Measurements from ENCODE around the gene ATAD3A. TPM values are rescaled to one million over a fixed set of nuclear protein-coding genes. Genes with fewer than 3 reads are reported as not detected.
"Not testable (repeated sequence)": the region's sequence is repeated elsewhere in the genome, so short reads cannot be mapped to it uniquely, and the experiment has no call there.

The ATAD3A gene
- total RNA-seq, 2 donors from 2014 or later = 19.6 to 74.0 TPM

DNA sequence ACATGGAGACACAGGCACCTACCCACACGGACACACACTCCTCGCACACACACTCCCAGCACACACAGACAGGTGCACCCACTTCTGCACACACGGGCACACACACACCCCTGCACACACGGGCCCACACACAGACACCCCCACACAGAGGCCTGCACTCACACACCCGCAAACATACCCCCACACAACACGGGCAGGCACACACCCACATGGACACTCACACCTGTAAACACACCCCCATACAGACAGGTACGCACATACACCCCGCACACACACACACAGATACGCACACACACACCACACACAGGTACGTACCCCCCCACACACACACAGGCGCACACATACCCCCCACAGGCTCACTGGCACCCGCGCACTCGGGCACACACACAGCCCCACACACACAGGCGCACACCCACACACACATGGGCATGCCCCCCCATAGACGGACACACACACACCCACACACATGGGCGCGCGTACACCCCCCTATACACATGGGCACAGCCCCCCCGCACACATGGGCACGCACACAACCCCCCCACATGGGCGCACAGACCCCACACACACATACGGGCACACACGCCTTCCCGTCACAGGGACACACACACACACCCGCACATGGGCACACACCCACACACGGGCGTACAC, 6.1 kb downstream of the ATAD3A start:
- Histone ChIP-seq H3K4me3 (no peak overlapping the region), H3K27me3 (no peaks in the 10 kb centered on the region), H3K36me3 (no peaks in the 10 kb centered on the region), H3K4me1 (no peaks in the 10 kb centered on the region), H3K9me3 (no peaks in the 10 kb centered on the region), H3K9ac (ENCODE audit: low read depth in 2 of 2, low read length in 2 of 2) (no peak overlapping the region), H3K27ac (no peak overlapping the region)
- TF ChIP-seq, protein P1, sequence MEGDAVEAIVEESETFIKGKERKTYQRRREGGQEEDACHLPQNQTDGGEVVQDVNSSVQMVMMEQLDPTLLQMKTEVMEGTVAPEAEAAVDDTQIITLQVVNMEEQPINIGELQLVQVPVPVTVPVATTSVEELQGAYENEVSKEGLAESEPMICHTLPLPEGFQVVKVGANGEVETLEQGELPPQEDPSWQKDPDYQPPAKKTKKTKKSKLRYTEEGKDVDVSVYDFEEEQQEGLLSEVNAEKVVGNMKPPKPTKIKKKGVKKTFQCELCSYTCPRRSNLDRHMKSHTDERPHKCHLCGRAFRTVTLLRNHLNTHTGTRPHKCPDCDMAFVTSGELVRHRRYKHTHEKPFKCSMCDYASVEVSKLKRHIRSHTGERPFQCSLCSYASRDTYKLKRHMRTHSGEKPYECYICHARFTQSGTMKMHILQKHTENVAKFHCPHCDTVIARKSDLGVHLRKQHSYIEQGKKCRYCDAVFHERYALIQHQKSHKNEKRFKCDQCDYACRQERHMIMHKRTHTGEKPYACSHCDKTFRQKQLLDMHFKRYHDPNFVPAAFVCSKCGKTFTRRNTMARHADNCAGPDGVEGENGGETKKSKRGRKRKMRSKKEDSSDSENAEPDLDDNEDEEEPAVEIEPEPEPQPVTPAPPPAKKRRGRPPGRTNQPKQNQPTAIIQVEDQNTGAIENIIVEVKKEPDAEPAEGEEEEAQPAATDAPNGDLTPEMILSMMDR (IDR thresholded peaks at IDR 0.05) = no peak
- DNase-seq = no peak
- intact Hi-C loops (cut with DNase I) = no loop called here

DNA sequence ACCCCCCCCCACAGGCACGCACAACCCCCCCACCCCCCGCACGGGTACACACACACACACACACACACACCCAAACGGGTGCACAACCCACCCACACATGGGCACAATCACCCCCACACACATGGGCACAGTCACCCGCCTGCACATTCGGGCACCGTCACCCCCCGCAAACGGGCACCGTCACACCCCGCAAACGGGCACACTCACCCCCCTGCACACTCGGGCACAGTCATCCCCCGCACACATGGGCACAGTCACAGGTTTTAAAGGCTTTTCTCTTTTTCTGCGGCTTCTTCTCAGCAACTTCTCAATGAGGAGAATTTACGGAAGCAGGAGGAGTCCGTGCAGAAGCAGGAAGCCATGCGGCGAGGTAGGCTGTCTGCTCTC, 6.7 kb downstream of the ATAD3A start:
- H3K27ac ChIP-seq; intact Hi-C loops (cut with DNase I); H3K4me3 ChIP-seq; DNase-seq; H3K9me3 ChIP-seq; H3K4me1 ChIP-seq; H3K36me3 ChIP-seq; H3K27me3 ChIP-seq; H3K9ac ChIP-seq (ENCODE audit: low read depth in 2 of 2, low read length in 2 of 2): not testable (repeated sequence)

DNA sequence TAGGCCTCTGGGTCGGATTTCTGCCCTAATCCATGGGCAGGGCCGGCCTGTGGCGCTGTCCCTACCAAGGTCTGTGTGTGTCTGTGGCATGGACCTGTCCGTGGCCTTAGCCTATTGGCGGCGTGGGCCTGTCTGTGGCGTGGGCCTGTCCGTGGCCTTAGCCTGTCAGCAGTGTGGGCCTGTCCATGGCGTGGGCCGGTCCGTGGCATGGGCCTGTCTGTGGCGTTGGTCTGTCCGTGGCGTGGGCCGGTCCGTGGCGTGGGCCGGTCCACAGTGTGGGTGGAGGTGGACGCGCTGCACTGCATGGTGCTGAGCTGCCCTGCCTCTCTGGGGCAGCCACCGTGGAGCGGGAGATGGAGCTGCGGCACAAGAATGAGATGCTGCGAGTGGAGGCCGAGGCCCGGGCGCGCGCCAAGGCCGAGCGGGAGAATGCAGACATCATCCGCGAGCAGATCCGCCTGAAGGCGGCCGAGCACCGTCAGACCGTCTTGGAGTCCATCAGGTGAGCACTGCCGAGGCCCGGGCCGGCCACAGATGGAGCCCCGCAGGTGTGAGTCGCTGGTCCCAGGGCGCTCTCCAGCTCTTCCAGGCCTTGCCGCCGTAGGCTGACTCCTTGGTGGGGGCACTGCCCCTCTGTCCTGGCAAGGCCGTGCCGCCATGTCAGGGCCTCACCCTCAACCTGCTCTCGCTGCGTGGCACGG, 8.0 kb downstream of the ATAD3A start:
- intact Hi-C loops (cut with DNase I); H3K36me3 ChIP-seq: not testable (repeated sequence)

DNA sequence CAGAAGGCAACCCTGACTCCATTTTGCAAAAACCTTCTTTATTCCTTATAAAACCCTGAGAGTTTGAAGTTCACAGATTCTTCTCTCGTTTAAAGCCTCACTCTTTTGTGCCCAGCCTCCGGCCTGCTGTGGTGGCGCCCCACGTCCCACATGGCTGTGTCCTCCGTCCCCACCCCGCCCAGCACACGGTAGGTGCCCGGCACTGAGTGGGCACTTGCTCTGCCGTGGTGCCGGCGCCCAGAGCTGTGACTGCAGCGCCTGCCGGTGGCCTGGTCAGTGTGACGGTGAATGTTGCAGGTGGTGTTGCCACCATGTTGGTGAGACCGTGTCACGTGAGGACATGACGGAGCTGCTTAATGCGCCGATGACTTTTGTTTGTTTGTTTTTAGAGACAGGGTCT, 9.4 kb downstream of the ATAD3A start:
- no peaks in the 10 kb centered on the region for H3K9me3 ChIP-seq
- no peak for DNase-seq
- no peaks in the 10 kb centered on the region for H3K27me3 ChIP-seq
- no peak overlapping the region for H3K27ac ChIP-seq
- intact Hi-C loops (cut with DNase I) = no loop called here
- H3K36me3 ChIP-seq = no peaks in the 10 kb centered on the region
- TF ChIP-seq, protein P1 (IDR thresholded peaks at IDR 0.05) = no peak
- H3K4me3 ChIP-seq = no peak overlapping the region
- H3K9ac ChIP-seq (ENCODE audit: low read depth in 2 of 2, low read length in 2 of 2) = no peak overlapping the region
- H3K4me1 ChIP-seq = no peaks in the 10 kb centered on the region

More for the DNA sequence above, 8.0 kb downstream of the ATAD3A start:
- H3K9me3 ChIP-seq; H3K9ac ChIP-seq (ENCODE audit: low read depth in 2 of 2, low read length in 2 of 2); H3K27me3 ChIP-seq; DNase-seq; H3K4me1 ChIP-seq; H3K27ac ChIP-seq; H3K4me3 ChIP-seq: not testable (repeated sequence)

DNA sequence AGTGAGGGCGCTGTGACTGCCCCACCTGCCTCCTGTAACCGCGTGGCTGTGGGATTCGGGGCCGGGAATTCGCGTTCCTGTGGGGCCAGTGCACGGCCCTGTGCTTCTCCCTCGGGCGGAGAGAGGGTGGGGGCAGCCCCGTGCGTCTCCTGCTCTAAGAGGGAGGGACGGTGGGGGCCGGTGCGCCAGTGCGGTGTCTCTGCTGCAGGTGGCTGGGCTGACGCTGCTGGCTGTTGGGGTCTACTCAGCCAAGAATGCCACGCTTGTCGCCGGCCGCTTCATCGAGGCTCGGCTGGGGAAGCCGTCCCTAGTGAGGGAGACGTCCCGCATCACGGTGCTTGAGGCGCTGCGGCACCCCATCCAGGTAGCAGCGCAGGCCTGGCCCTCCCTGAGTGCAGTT, 10.6 kb downstream of the ATAD3A start:
- not testable (repeated sequence) for H3K36me3 ChIP-seq

GRCh38 chr1:1523226-1523625, 11.3 kb downstream of the ATAD3A start:
- H3K4me1 ChIP-seq; H3K36me3 ChIP-seq; H3K9ac ChIP-seq (ENCODE audit: low read depth in 2 of 2, low read length in 2 of 2); H3K4me3 ChIP-seq; DNase-seq; H3K27ac ChIP-seq; H3K9me3 ChIP-seq; H3K27me3 ChIP-seq; intact Hi-C loops (cut with DNase I): not testable (repeated sequence)

More for the DNA sequence above, 10.6 kb downstream of the ATAD3A start:
- DNase-seq; intact Hi-C loops (cut with DNase I); H3K9ac ChIP-seq (ENCODE audit: low read depth in 2 of 2, low read length in 2 of 2); H3K4me1 ChIP-seq; H3K27me3 ChIP-seq; H3K4me3 ChIP-seq; H3K27ac ChIP-seq; H3K9me3 ChIP-seq: not testable (repeated sequence)

- H3K4me3 ChIP-seq; DNase-seq; H3K9me3 ChIP-seq; H3K4me1 ChIP-seq; H3K9ac ChIP-seq (ENCODE audit: low read depth in 2 of 2, low read length in 2 of 2); intact Hi-C loops (cut with DNase I); H3K36me3 ChIP-seq; H3K27ac ChIP-seq; H3K27me3 ChIP-seq: not testable (repeated sequence)
These were observed 11.7 kb downstream of the ATAD3A start for GRCh38 chr1:1523651-1524050.

DNA sequence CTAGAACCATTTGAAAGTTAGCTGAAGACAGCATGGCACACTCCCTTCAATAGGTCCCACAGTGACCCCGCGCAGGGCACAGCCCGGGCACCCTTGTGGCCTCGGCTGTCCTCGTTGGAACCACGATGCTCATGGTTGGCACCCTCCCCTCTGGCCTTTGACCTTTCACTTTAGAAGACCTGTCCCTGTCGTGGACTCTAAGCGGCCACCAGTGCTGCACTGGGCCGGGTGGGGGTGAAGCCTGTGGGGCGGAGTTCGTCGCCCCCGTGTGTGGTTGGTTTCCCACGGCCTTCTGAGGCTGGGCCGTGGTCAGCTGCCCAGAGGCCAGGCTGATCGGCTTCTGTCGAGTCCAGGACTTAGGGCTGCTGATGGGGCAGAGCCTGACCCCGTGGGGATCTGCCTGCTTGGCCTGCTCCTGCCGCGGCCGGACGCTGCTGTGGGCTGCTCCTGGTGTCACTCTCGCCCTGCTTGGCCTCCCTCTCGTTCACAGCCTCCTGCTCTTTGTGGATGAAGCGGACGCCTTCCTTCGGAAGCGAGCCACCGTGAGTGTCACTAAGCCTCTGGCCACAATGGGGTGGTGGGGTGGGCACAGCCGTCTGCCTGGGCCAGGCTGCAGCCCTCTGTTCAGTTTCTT, 12.9 kb downstream of the ATAD3A start:
- intact Hi-C loops (cut with DNase I); DNase-seq; H3K4me3 ChIP-seq; H3K9me3 ChIP-seq; H3K4me1 ChIP-seq; H3K9ac ChIP-seq (ENCODE audit: low read depth in 2 of 2, low read length in 2 of 2); H3K27ac ChIP-seq; H3K27me3 ChIP-seq; H3K36me3 ChIP-seq: not testable (repeated sequence)

GRCh38 chr1:1526476-1526875, 14.5 kb downstream of the ATAD3A start:
- intact Hi-C loops (cut with DNase I); H3K27ac ChIP-seq; H3K36me3 ChIP-seq; H3K4me3 ChIP-seq; H3K4me1 ChIP-seq; DNase-seq; H3K9me3 ChIP-seq; H3K9ac ChIP-seq (ENCODE audit: low read depth in 2 of 2, low read length in 2 of 2); H3K27me3 ChIP-seq: not testable (repeated sequence)
